Measurements from ENCODE around the gene HSD17B10. TPM values are rescaled to one million over a fixed set of nuclear protein-coding genes. Genes with fewer than 3 reads are reported as not detected.

The HSD17B10 gene
- total RNA-seq, 4 donors from 2014 or later: 12.6 to 91.7 (median 63.9) TPM

GRCh38 chrX:53452812-53453211 lies 18.6 kb upstream of the HSD17B10 start:
- intact Hi-C loops (cut with DNase I; ENCODE audit: low total_unique reads): no loop called here
- Histone ChIP-seq H3K4me3 (no peak overlapping the region), H3K9me3 (no peaks in the 10 kb centered on the region), H3K4me1 (no peaks in the 10 kb centered on the region), H3K36me3 (no peaks in the 10 kb centered on the region), H3K27me3 (no peaks in the 10 kb centered on the region), H3K27ac (no peak overlapping the region)
- DNase-seq: no peak
- TF ChIP-seq POLR2A (IDR thresholded peaks at IDR 0.05) (no peak), CTCF (IDR thresholded peaks at IDR 0.05) (no peak)

GRCh38 chrX:53449632-53450031 lies 15.5 kb upstream of the HSD17B10 start:
- no peaks in the 10 kb centered on the region for H3K9me3 ChIP-seq
- H3K36me3 ChIP-seq: no peaks in the 10 kb centered on the region
- DNase-seq: no peak
- H3K27me3 ChIP-seq: no peaks in the 10 kb centered on the region
- H3K27ac ChIP-seq: no peak overlapping the region
- H3K4me3 ChIP-seq: no peak overlapping the region
- intact Hi-C loops (cut with DNase I; ENCODE audit: low total_unique reads): no loop called here
- no peaks in the 10 kb centered on the region for H3K4me1 ChIP-seq
- TF ChIP-seq CTCF (IDR thresholded peaks at IDR 0.05) (no peak), POLR2A (IDR thresholded peaks at IDR 0.05) (no peak)

- no peaks in the 10 kb centered on the region for H3K27me3 ChIP-seq
- no peaks in the 10 kb centered on the region for H3K4me1 ChIP-seq
- intact Hi-C loops (cut with DNase I; ENCODE audit: low total_unique reads): no loop called here
- H3K36me3 ChIP-seq: no peaks in the 10 kb centered on the region
- H3K9me3 ChIP-seq: no peaks in the 10 kb centered on the region
- no peak overlapping the region for H3K27ac ChIP-seq
- no peak overlapping the region for H3K4me3 ChIP-seq
- no peak for DNase-seq
- no peak for TF ChIP-seq CTCF (IDR thresholded peaks at IDR 0.05)
- no peak for TF ChIP-seq POLR2A (IDR thresholded peaks at IDR 0.05)
Observed at GRCh38 chrX:53447441-53447840, 13.3 kb upstream of the HSD17B10 start.

- no peak for DNase-seq
- no peak overlapping the region for H3K27ac ChIP-seq
- no peak for TF ChIP-seq POLR2A (IDR thresholded peaks at IDR 0.05)
- peak in 3 of 4 experiments; percentile 32 to 49 (median 42) for TF ChIP-seq CTCF (IDR thresholded peaks at IDR 0.05)
- intact Hi-C loops (cut with DNase I; ENCODE audit: low total_unique reads): no loop called here
- H3K4me1 ChIP-seq: no peaks in the 10 kb centered on the region
- no peaks in the 10 kb centered on the region for H3K36me3 ChIP-seq
- H3K9me3 ChIP-seq: no peaks in the 10 kb centered on the region
- no peaks in the 10 kb centered on the region for H3K27me3 ChIP-seq
- H3K4me3 ChIP-seq: no peak overlapping the region
Observed at GRCh38 chrX:53445977-53446376, 11.8 kb upstream of the HSD17B10 start.

GRCh38 chrX:53442322-53442631 lies 8.1 kb upstream of the HSD17B10 start:
- Histone ChIP-seq H3K4me1 (no peaks in the 10 kb centered on the region), H3K9me3 (no peaks in the 10 kb centered on the region), H3K36me3 (no peaks in the 10 kb centered on the region), H3K27ac (no peak overlapping the region), H3K4me3 (no peak overlapping the region), H3K27me3 (no peaks in the 10 kb centered on the region)
- TF ChIP-seq POLR2A (IDR thresholded peaks at IDR 0.05) (no peak), CTCF (IDR thresholded peaks at IDR 0.05) (no peak)
- intact Hi-C loops (cut with DNase I; ENCODE audit: low total_unique reads): no loop called here
- no peak for DNase-seq

Data from uterus (tissue), 4 donors.